GM10266 (cell line): ENCODE measurements around the gene DNAAF6.

Source experiments
- DNase-seq: peaks from one replicate; pipeline ENCODE4 v3.0.0; 2012; ENCODE audit errors: extremely low spot score
- TF ChIP-seq, protein P1 (sequence below): IDR thresholded peaks from 2 replicates; pipeline ENCODE4 v1.5.1; 2012; ENCODE audit warnings: mild to moderate bottlenecking, low read depth; ENCODE audit not compliant: control insufficient read depth, insufficient read depth; ENCODE audit errors: missing control alignments

The DNAAF6 gene

DNA sequence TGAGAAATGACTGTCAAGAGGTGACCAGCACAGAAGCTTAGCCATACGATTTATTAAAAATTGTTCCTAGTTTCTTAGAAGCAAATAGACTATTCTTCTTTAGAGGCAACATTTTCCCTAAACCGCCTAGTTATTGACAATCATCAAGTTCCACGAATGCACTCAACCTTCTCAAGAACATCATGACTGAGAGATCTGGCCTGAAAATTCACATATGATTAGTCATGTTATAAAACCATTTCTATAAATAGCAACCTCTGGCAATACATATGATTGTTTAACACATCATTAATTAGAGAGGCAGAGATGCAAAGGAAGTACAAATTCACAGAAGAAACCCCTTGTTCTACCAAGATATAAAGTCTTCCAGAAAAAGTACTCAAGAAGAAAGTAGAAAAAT is 6.9 kb upstream of the DNAAF6 start:
- no peak for DNase-seq
- TF ChIP-seq, protein P1, sequence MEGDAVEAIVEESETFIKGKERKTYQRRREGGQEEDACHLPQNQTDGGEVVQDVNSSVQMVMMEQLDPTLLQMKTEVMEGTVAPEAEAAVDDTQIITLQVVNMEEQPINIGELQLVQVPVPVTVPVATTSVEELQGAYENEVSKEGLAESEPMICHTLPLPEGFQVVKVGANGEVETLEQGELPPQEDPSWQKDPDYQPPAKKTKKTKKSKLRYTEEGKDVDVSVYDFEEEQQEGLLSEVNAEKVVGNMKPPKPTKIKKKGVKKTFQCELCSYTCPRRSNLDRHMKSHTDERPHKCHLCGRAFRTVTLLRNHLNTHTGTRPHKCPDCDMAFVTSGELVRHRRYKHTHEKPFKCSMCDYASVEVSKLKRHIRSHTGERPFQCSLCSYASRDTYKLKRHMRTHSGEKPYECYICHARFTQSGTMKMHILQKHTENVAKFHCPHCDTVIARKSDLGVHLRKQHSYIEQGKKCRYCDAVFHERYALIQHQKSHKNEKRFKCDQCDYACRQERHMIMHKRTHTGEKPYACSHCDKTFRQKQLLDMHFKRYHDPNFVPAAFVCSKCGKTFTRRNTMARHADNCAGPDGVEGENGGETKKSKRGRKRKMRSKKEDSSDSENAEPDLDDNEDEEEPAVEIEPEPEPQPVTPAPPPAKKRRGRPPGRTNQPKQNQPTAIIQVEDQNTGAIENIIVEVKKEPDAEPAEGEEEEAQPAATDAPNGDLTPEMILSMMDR, result no peak

DNA sequence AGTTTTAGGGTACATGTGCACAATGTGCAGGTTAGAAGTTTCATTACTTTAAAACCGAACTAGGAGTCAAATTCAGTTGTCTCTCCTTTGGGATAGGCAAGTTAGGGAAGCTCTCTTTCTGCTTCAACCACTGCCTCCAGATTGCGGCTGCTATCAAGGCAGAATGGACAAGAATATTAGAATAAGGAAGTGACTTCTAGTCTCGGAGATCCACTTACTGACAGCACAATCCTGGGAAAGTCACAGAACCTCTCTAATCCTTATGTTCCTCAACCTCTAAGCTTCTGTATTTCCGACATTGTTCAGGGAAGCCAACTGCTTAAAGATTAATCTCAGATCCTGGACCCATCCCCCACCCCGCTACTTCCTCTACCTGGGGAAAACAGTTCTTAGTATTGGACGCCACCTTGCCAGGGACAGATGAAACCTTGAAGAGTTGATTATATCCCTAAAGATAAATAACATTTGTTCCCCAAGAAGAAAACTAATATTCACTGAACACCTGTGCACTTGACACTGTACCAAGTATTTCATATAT is 2.3 kb upstream of the DNAAF6 start:
- no peak for DNase-seq
- TF ChIP-seq, protein P1, result no peak

DNA sequence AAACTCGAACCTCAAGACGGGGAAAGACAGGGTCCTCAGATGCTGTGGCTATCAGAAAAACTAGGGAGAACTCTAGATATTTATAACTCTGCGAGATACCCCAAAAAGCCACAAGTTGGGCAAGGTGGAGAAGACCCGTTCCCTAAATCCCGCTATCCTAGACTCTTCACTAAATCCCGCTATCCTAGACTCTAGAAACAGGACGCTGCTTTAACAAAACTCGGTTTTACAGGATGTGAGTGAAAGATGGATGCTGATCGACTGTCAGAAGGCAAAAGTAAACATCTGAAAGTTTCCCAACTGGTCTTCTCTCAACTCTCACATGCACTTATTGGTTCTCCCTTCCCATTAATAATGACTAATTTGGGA is 270 bp downstream of the DNAAF6 start:
- DNase-seq, result no peak
- TF ChIP-seq, protein P1, result no peak

DNA sequence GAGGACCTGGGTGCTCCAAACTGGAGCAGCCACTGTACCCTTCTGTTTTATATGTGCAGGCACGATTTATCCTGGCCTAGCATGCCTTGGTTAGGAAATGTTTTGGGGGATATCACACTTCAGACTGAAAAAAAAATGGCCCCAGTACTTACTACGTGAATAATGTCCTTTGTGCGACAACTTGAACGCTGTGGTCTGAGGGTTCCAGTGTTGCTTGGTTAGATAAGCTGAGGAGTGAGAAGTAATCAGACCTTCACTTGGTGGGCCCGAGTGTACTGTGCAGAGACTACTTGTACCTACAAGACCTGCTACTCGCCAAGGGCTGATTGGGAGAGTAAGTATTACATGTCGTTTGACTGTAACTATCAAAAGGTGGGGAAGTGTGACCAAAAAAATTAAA is 678 bp downstream of the DNAAF6 start:
- TF ChIP-seq, protein P1, result no peak
- DNase-seq, result no peak

DNA sequence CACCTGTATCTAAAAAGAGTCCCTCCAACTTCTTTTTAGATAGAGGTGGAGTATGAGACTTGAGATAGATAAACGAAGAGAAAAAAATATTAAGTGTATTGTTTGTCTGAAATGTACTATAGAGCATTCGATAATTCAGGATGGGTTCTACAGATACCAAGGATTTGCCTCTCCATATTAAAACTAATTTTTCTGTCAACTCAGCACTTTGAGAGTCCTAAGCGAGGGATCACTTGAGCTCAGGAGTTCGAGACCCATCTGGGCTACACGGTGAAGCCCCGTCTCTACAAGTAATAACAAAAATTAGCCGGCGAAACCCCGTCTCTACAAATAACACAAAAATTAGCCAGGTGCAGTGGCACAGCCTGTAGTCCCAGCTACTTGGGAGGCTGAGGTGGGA is 1.5 kb downstream of the DNAAF6 start:
- TF ChIP-seq, protein P1, result no peak
- no peak for DNase-seq

DNA sequence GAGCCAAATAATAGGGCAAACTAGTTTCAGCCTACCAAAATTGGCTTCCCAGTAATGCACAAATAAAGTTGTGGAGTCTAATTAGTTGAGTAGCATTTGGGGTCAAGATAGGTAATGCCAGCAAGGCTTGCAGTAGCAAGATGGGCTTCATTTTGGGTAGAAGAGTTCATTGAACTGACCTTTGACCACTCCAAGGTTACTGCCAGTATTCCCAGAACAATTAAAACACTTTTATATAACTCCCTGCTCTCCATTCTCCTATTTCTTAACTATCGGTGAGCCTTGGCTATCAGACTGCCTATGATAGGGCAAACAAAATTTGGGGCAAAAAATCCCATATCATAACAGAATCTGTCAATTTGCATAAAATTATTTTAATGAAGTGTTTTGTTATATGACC is 7.1 kb downstream of the DNAAF6 start:
- TF ChIP-seq, protein P1, result no peak
- DNase-seq, result no peak

DNA sequence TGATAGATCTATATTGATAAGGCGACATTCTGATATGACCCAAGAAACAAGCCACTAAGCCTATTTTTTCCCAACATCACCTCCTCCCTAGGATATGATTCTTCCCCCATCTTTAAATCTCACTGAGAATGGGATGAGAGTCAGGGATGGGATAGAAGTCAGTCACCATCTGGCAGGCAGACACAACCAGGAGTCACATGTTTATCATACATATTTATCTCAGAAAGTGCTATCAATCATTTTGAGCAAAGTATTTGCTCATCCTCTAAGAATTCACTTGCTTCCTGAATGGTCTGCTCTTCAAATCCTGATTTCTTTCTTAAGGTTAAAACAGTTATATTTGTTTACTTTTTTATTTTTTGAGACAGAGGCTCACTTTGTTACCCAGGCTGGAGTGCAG is 20.3 kb downstream of the DNAAF6 start:
- TF ChIP-seq, protein P1, result no peak
- DNase-seq, result no peak
